Effector memory CD4-positive, alpha-beta T cell (primary cell): ENCODE data around the gene ACKR1.

ENCODE experiments used
- DNase-seq, 3 donors: peaks; one replicate each; pipeline ENCODE4 v3.0.0-alpha.2; 2020
- H3K27ac ChIP-seq: 2 replicates; pipeline ENCODE4 v1.7.0; 2013; ENCODE audit warnings: mild to moderate bottlenecking, low read length, moderate library complexity; ENCODE audit not compliant: insufficient read depth, poor library complexity, severe bottlenecking
- H3K27me3 ChIP-seq: replicated peaks from 2 replicates; pipeline ENCODE4 v1.7.0; 2013; ENCODE audit warnings: mild to moderate bottlenecking, low read length; ENCODE audit not compliant: insufficient read depth, control insufficient read depth, poor library complexity, severe bottlenecking
- H3K36me3 ChIP-seq: 2 replicates; pipeline ENCODE4 v1.7.0; 2013; ENCODE audit warnings: mild to moderate bottlenecking, low read length, moderate library complexity; ENCODE audit not compliant: control insufficient read depth, insufficient read depth
- H3K4me1 ChIP-seq: 2 replicates; pipeline ENCODE4 v1.7.0; 2013; ENCODE audit warnings: low read length, mild to moderate bottlenecking; ENCODE audit not compliant: control insufficient read depth, insufficient read depth, poor library complexity, severe bottlenecking
- H3K4me3 ChIP-seq: 2 replicates; pipeline ENCODE4 v1.7.0; 2013; ENCODE audit warnings: low read length, low read depth, mild to moderate bottlenecking; ENCODE audit not compliant: insufficient read depth, poor library complexity, severe bottlenecking
- H3K9me3 ChIP-seq: 2 replicates; pipeline ENCODE4 v1.7.0; 2013; ENCODE audit warnings: mild to moderate bottlenecking, low read length, moderate library complexity; ENCODE audit not compliant: control insufficient read depth
- total RNA-seq, 3 donors: gene quantifications; one replicate each; lab custom pipeline; 2026; lab: John Stamatoyannopoulos, UW

The ACKR1 gene, protein sequence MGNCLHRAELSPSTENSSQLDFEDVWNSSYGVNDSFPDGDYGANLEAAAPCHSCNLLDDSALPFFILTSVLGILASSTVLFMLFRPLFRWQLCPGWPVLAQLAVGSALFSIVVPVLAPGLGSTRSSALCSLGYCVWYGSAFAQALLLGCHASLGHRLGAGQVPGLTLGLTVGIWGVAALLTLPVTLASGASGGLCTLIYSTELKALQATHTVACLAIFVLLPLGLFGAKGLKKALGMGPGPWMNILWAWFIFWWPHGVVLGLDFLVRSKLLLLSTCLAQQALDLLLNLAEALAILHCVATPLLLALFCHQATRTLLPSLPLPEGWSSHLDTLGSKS
- 0 reads per million in 3 donors for total RNA-seq

DNA sequence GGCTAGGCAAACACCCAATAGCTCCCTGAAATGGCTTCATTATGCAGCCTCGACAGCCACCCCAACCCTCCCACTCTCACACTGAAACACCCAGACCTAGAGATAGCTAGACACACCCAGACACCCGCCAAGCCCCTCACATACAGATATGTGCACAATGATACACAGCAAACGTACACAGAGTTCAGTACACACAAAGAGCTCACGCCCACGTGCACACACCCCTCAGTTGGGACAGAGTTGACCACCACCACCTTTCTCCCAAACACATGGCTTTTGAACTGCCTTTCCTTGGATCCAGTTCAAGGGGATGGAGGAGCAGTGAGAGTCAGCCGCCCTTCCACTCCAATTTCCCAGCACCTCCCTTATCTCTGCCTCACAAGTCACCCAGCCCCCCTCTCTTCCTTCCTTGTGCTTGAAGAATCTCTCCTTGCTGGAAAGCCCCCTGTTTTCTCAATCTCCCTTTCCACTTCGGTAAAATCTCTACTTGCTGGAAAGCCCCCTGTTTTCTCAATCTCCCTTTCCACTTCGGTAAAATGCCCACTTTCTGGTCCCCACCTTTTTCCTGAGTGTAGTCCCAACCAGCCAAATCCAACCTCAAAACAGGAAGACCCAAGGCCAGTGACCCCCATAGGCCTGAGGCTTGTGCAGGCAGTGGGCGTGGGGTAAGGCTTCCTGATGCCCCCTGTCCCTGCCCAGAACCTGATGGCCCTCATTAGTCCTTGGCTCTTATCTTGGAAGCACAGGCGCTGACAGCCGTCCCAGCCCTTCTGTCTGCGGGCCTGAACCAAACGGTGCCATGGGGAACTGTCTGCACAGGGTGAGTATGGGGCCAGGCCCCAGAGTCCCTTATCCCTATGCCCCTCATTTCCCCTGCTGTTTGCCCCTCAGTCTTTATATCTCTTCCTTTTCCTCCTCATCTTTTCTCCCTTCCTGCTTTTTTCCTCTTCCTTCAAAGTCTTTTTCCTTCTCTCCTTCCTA, at the start of gene ACKR1:
TSS of gene ACKR1 (plus strand) at position 715 of the 981 bp plus-strand sequence. CDS start at position 800, 85 bp downstream.
- DNase-seq: no peak
- Histone ChIP-seq H3K4me3 (no peak within 1 kb of the TSS), H3K4me1 (no peaks in the 10 kb centered on the region), H3K9me3 (no peaks in the 10 kb centered on the region), H3K36me3 (no peaks in the 10 kb centered on the region), H3K27me3 (peaks cover 5% of the 10 kb centered on the region), H3K27ac (no peak within 1 kb of the TSS)

GRCh38 chr1:159161001-159161718, 43.5 kb upstream of the ACKR1 start:
- no peak overlapping the region for H3K4me3 ChIP-seq
- no peaks in the 10 kb centered on the region for H3K4me1 ChIP-seq
- peak; percentile 7 to 32 (median 15) for DNase-seq
- no peaks in the 10 kb centered on the region for H3K9me3 ChIP-seq
- no peaks in the 10 kb centered on the region for H3K36me3 ChIP-seq
- H3K27me3 ChIP-seq: peaks cover 3% of the 10 kb centered on the region
- H3K27ac ChIP-seq: no peak overlapping the region

- H3K9me3 ChIP-seq: no peaks in the 10 kb centered on the region
Measured at GRCh38 chr1:159161719-159162026, 43.0 kb upstream of the ACKR1 start.

DNA sequence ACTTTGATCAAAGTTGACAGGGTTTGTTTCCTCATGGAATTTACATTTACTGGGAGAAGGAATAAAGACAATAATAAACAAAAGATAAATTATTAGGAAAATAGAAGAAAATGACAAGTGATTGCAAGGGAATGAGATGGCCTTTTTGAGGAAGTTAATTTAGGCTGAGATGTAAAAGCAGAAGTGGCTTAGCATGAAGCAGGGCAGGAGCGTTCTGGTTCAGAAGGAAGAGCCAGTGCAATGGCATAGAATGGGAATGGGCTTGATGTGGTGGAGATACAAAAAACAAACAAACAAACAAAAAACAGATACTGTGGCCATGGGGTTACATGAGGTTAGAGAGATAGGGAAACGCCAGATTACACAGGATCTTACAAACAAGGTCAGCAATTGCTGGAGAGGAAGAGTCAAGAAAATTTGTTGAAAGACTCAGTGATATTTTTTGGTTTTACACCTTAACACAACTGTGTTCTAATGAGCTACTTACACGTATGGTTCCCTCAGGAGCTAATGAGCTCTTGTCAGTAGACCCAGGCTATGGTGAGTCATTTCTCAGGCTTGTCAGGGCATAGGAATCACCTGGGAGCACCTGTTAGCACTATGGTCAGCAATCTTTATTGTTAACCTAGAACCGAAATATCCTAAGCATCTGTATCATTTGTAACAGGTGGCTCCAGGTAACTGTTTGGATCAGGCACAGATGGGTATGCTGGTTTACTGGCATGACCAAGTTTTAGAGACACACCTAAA, 42.0 kb upstream of the ACKR1 start:
- Histone ChIP-seq H3K4me1 (no peaks in the 10 kb centered on the region), H3K9me3 (no peaks in the 10 kb centered on the region), H3K36me3 (no peaks in the 10 kb centered on the region), H3K27me3 (peaks cover 3% of the 10 kb centered on the region), H3K27ac (no peak overlapping the region), H3K4me3 (no peak overlapping the region)
- DNase-seq: no peak

More at GRCh38 chr1:159161719-159162026, 43.0 kb upstream of the ACKR1 start:
- no peak for DNase-seq
- no peaks in the 10 kb centered on the region for H3K36me3 ChIP-seq
- H3K4me1 ChIP-seq: no peaks in the 10 kb centered on the region
- no peak overlapping the region for H3K4me3 ChIP-seq
- peaks cover 3% of the 10 kb centered on the region for H3K27me3 ChIP-seq
- H3K27ac ChIP-seq: no peak overlapping the region

- Histone ChIP-seq H3K36me3 (no peaks in the 10 kb centered on the region), H3K27ac (no peak overlapping the region), H3K4me1 (no peaks in the 10 kb centered on the region), H3K9me3 (no peaks in the 10 kb centered on the region), H3K4me3 (no peak overlapping the region), H3K27me3 (no peaks in the 10 kb centered on the region)
- no peak for DNase-seq
Measured at GRCh38 chr1:159163614-159164228, 41.0 kb upstream of the ACKR1 start.

DNA sequence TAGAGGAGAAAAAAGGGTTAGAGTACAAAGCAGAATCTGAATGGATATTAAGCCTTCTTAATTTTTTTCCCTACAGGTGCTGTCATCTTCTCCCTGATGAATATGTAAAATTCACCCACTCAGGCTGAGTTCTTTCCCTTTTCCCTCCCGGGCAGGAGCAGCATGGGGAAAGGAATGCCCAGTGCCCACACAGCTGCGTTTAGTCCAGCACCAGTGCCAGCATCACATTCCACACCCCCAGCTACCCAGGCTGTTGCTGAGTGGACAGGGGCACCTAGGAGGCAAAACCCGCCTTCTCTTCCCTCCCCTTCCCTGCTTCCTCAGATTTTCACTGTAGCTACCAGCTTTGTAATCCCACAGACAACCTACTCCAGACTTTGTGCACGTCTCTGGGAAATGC, 36.6 kb upstream of the ACKR1 start:
- H3K4me1 ChIP-seq: no peaks in the 10 kb centered on the region
- peaks cover 16% of the 10 kb centered on the region for H3K27me3 ChIP-seq
- H3K27ac ChIP-seq: no peak overlapping the region
- no peak overlapping the region for H3K4me3 ChIP-seq
- H3K36me3 ChIP-seq: no peaks in the 10 kb centered on the region
- no peaks in the 10 kb centered on the region for H3K9me3 ChIP-seq
- DNase-seq: no peak

- Histone ChIP-seq H3K36me3 (no peaks in the 10 kb centered on the region), H3K27ac (no peak overlapping the region), H3K9me3 (no peaks in the 10 kb centered on the region), H3K4me3 (no peak overlapping the region), H3K4me1 (no peaks in the 10 kb centered on the region), H3K27me3 (peaks cover 24% of the 10 kb centered on the region)
- no peak for DNase-seq
Measured at GRCh38 chr1:159170639-159171038, 34.0 kb upstream of the ACKR1 start.

GRCh38 chr1:159171254-159171687, 33.4 kb upstream of the ACKR1 start, which contains the start of gene CADM3:
TSS of gene CADM3 (plus strand) at chr1:159171615. CDS start at chr1:159171766, 151 bp downstream.
- Histone ChIP-seq H3K27ac (no peak within 1 kb of the TSS), H3K9me3 (no peaks in the 10 kb centered on the region), H3K27me3 (peaks cover 24% of the 10 kb centered on the region), H3K4me1 (no peaks in the 10 kb centered on the region), H3K36me3 (no peaks in the 10 kb centered on the region), H3K4me3 (no peak within 1 kb of the TSS)
- no peak for DNase-seq
